A172 (cell line): ENCODE results near the gene RNU7-1. TPM values are rescaled to one million over a fixed set of nuclear protein-coding genes. Genes with fewer than 3 reads are reported as not detected.
A peak's percentile ranks its signal among the peaks of the same experiment; 100 is the strongest.

Experiments used
- DNase-seq: peaks from one replicate; pipeline ENCODE4 v3.0.0-alpha.2; 2015; ENCODE audit warnings: low spot score
- total RNA-seq: library from RNA; depleted of rRNA; stranded (reverse); fragments of >200 nt; shearing (Covaris generic); gene quantifications from 2 replicates; pipeline ENCODE4 v1.2.3, GENCODE V29; 2014

The RNU7-1 gene
- total RNA-seq, 1 experiment from 2014 or later: not detected

GRCh38 chr12:6937481-6938352, 5.9 kb upstream of the RNU7-1 start:
- no peak for DNase-seq

GRCh38 chr12:6938353-6939190, 5.0 kb upstream of the RNU7-1 start:
- no peak for DNase-seq

GRCh38 chr12:6939191-6939540, 4.5 kb upstream of the RNU7-1 start:
- no peak for DNase-seq

- DNase-seq: no peak
Observed at GRCh38 chr12:6941267-6941666, 2.3 kb upstream of the RNU7-1 start.

DNA sequence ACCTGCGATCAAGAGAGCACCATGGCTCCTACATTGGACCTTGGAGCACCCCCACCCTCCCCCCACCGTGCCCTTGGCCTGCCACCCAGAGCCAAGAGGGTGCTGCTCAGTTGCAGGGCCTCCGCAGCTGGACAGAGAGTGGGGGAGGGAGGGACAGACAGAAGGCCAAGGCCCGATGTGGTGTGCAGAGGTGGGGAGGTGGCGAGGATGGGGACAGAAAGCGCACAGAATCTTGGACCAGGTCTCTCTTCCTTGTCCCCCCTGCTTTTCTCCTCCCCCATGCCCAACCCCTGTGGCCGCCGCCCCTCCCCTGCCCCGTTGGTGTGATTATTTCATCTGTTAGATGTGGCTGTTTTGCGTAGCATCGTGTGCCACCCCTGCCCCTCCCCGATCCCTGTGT, 1.8 kb upstream of the RNU7-1 start:
- DNase-seq: no peak

GRCh38 chr12:6942331-6942665, 1.3 kb upstream of the RNU7-1 start:
- DNase-seq: no peak

DNA sequence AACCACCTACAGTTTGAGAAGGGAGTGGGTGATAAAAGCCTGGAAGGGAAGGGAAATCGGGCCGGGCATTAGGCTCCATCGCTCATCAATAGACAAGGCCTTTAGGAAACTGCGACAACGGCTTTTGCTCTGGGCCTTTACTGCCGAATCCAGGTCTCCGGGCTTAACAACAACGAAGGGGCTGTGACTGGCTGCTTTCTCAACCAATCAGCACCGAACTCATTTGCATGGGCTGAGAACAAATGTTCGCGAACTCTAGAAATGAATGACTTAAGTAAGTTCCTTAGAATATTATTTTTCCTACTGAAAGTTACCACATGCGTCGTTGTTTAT, 261 bp upstream of the RNU7-1 start:
- no peak for DNase-seq

DNA sequence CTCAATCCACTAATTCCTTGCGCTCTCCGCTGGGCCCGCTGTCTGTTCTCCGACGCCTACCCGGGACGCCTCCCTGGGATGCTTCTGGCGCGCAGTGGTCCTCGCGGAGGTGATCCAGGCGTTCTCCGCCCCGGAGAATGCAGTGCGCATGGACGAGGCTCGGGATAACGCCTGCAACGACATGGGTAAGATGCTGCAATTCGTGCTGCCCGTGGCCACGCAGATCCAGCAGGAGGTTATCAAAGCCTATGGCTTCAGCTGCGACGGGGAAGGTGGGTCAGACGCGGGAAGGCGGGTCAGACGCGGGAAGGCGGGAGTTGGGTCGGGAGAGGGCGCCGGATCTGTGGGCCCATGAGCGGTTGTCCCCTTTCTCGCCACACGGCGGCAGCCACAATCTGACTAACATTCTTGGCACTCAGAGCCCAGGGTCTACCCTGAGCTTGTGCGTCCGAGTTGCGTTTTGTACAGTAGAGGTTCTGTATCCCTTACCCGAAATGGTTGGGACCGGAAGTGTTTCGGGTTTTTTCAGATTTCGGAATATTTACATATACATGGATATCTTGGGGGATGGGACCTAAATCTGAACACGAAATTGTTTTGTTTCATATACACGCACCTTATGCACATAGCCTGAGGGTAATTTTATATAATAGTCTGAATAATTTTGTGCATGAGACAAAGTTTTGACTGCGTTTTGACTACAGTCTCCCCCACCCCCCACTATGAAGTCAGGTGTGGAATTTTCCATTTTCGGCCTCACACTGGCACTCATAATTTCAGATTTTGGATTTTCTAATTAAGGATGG, 968 bp downstream of the RNU7-1 start:
- DNase-seq: peak; percentile 38

GRCh38 chr12:6945613-6946012, 2.0 kb downstream of the RNU7-1 start:
- DNase-seq: no peak

- DNase-seq: no peak
Observed at GRCh38 chr12:6946033-6946919, 2.7 kb downstream of the RNU7-1 start.

DNA sequence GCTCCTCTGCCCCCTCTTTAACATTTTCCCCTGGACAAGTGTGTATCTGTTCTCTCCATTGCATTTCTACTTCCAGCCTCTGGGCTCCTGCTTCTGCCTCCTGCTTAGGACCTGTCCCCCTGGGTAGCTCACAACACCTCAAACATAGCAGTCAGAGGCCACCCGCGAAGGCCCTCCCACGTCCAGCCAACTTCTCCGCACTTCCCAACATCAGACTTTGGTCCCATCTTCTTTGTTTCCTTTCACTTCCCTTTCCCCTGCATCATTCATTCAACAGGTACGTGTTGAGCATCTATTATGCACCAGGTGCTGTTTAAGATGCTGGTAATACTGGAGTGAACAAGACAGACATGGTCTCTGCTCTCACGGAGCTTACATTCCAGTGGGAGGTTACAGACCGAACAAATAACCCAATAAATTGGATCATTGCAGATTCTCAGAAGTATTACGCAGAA, 3.3 kb downstream of the RNU7-1 start:
- DNase-seq: no peak

DNA sequence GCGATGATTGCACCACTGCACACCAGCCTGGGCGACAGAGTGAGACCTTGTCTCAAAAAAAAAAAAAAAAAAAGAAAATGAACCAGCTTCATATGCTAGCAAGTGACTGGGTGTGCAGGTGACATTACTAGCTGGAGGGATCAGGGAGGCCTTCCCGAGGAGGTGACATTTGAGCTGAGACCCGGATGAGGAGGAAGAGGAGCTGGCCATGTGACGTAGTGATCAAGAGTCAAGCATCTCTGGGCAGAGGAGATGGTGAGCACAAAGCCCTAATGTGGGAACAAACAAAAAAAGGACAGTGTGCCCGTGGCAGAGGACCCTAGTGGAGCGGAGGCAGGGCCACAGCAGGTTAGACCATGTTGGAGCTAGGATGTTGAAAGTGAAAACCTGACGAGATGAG, 4.0 kb downstream of the RNU7-1 start:
- no peak for DNase-seq

GRCh38 chr12:6948873-6949594, 5.4 kb downstream of the RNU7-1 start:
- no peak for DNase-seq

- no peak for DNase-seq
Observed at GRCh38 chr12:6950401-6950801, 6.8 kb downstream of the RNU7-1 start.

DNA sequence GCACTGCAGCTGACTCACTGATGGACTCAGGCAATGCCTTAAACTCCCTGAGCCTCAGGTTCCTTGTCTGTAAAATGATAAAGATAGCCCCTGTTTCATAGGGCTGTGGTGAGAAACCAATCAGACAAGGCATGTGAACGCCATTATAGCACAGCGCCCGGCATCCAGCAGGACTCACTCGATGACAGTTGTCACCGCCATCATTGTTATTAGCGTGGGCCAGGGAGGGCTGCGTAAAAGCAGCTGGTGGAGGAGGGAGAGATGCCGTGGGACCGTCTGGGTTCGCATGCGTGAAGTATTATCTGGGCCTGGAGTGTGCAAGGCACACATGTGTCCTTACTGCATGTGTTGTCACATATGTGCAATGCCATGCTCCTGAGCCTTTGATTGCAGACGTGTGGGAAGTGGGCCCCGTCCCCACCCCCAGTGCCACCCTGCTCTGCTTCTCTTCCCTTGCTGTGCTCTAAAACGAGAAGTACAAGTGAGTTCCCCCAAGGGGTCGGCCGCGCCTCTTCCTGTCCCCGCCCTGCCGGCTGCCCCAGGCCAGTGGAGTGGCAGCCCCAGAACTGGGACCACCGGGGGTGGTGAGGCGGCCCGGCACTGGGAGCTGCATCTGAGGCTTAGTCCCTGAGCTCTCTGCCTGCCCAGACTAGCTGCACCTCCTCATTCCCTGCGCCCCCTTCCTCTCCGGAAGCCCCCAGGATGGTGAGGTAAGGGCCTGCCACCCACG, 7.4 kb downstream of the RNU7-1 start, which contains the start of gene PTPN6:
PTPN6 (plus strand) TSS at position 546 of the 730 bp plus-strand sequence; CDS start at position 703, 157 bp downstream.
- DNase-seq: no peak

GRCh38 chr12:6951551-6952120, 8.0 kb downstream of the RNU7-1 start:
- DNase-seq: no peak

DNA sequence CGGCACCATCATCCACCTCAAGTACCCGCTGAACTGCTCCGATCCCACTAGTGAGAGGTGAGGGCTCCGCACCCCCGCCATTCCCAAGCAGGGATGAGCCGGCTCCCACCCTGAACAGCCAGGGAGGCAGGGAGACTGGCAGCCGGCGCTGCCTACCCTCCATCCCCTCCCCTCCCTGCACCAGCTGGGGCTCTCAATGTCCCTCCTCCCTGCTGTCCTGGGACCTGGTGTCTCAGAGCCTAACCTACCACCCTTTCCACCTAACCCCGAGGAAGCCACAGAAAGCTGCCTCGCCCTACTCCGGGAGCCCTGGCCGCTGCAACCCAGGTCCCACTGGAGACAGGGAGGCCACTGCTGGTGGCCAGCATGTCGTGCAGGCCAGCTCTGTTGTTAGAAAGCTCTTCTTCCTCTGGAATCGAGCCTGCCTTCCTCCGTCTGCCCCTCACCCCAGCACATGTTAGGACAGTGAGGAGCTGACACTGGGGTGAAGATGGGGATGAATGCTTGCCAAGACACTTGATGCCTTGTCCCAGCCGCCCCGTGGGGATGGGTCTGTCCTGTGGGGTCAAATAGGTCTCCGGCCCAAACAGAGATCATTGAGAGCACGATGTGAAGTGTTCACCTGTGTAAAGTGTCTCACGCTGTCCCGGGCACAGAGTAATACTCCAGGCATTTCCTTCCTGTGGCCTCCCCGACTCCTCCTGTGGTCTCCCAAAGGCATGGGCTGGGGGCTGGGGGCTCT, 8.7 kb downstream of the RNU7-1 start:
- DNase-seq: no peak

DNA sequence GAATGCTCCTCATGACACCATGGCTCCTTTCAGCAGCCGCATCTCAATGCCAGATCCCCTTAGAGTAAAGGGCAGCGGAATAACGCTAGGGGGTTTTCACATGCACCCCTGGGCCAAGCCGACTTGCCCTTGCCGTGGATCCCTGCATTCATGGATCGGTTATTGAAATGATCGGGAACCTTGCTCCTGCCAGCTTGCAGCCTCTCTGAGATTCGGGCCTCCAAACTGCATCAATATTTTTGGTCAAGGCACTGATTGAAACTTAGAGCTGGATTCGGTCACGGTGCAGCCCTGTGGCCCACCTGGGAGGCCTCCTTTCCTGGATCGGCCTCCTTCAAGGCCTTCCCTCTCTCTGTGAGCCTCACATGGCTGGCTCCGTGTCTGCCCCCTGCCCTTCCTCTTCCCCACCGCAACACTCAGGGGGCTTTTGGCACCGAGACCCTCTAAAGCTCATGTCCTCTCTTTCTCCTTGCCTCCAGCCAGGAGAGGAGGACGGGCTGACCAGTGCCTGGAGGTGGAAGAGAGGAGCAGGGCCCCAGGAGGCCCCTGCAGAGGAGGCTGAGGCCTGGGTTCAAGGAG, 9.3 kb downstream of the RNU7-1 start:
- no peak for DNase-seq
